Measurements from ENCODE around the gene GP5. TPM values are rescaled to one million over a fixed set of nuclear protein-coding genes. Genes with fewer than 3 reads are reported as not detected.

Gene GP5
- total RNA-seq, 4 donors from 2014 or later, result 0.19 TPM; not detected in 3

GRCh38 chr3:194369522-194370279 lies 29.4 kb downstream of the GP5 start, which contains the start of gene LRRC15:
LRRC15 (minus strand) TSS chr3:194369743; CDS start chr3:194361043, 8,700 bp downstream.
- peaks cover 12% of the 10 kb centered on the region for H3K27me3 ChIP-seq
- DNase-seq (ENCODE audit: low spot score in 2 of 2), result no peak
- WGBS, result 16% methylated on average over 12 of the region's 21 CpGs

GRCh38 chr3:194368918-194369317 lies 30.1 kb downstream of the GP5 start:
- no peaks in the 10 kb centered on the region for H3K9me3 ChIP-seq
- 60% methylated on average over 5 of the region's 6 CpGs for WGBS
- TF ChIP-seq CTCF (IDR thresholded peaks at IDR 0.05), result no peak
- TF ChIP-seq EP300 (IDR thresholded peaks at IDR 0.05), result no peak
- no peak for TF ChIP-seq POLR2A (IDR thresholded peaks at IDR 0.05)
- TF ChIP-seq POLR2AphosphoS5 (IDR thresholded peaks at IDR 0.05), result no peak
- no peak overlapping the region for H3K4me3 ChIP-seq
- peaks cover 12% of the 10 kb centered on the region for H3K27me3 ChIP-seq
- no peak for DNase-seq (ENCODE audit: low spot score in 2 of 2)
- no peaks in the 10 kb centered on the region for H3K36me3 ChIP-seq
- H3K27ac ChIP-seq, result no peak overlapping the region
- no peaks in the 10 kb centered on the region for H3K4me1 ChIP-seq

More at GRCh38 chr3:194369522-194370279, 29.4 kb downstream of the GP5 start, which contains the start of gene LRRC15:
- no peak for TF ChIP-seq EP300 (IDR thresholded peaks at IDR 0.05)
- TF ChIP-seq CTCF (IDR thresholded peaks at IDR 0.05), result no peak
- TF ChIP-seq POLR2A (IDR thresholded peaks at IDR 0.05), result no peak
- TF ChIP-seq POLR2AphosphoS5 (IDR thresholded peaks at IDR 0.05), result no peak
- no peaks in the 10 kb centered on the region for H3K4me1 ChIP-seq
- no peaks in the 10 kb centered on the region for H3K36me3 ChIP-seq
- H3K27ac ChIP-seq, result no peak within 1 kb of the TSS
- H3K9me3 ChIP-seq, result no peaks in the 10 kb centered on the region
- H3K4me3 ChIP-seq, result no peak within 1 kb of the TSS

GRCh38 chr3:194367992-194368841 lies 30.8 kb downstream of the GP5 start:
- no peak overlapping the region for H3K4me3 ChIP-seq
- no peaks in the 10 kb centered on the region for H3K9me3 ChIP-seq
- DNase-seq (ENCODE audit: low spot score in 2 of 2), result no peak
- H3K27me3 ChIP-seq, result peaks cover 12% of the 10 kb centered on the region
- TF ChIP-seq EP300 (IDR thresholded peaks at IDR 0.05), result no peak
- no peak for TF ChIP-seq CTCF (IDR thresholded peaks at IDR 0.05)
- no peak for TF ChIP-seq POLR2A (IDR thresholded peaks at IDR 0.05)
- TF ChIP-seq POLR2AphosphoS5 (IDR thresholded peaks at IDR 0.05), result no peak
- 61% methylated on average over 13 of the region's 18 CpGs for WGBS
- H3K36me3 ChIP-seq, result no peaks in the 10 kb centered on the region
- H3K4me1 ChIP-seq, result no peaks in the 10 kb centered on the region
- H3K27ac ChIP-seq, result no peak overlapping the region

GRCh38 chr3:194365978-194366490 lies 33.0 kb downstream of the GP5 start:
- 68% methylated on average over 7 of the region's 12 CpGs for WGBS
- Histone ChIP-seq H3K4me1 (no peaks in the 10 kb centered on the region), H3K9me3 (no peaks in the 10 kb centered on the region), H3K36me3 (no peaks in the 10 kb centered on the region), H3K27me3 (peaks cover 12% of the 10 kb centered on the region), H3K27ac (no peak overlapping the region), H3K4me3 (no peak overlapping the region)
- TF ChIP-seq POLR2AphosphoS5 (IDR thresholded peaks at IDR 0.05), result no peak
- no peak for TF ChIP-seq EP300 (IDR thresholded peaks at IDR 0.05)
- no peak for TF ChIP-seq POLR2A (IDR thresholded peaks at IDR 0.05)
- no peak for TF ChIP-seq CTCF (IDR thresholded peaks at IDR 0.05)
- DNase-seq (ENCODE audit: low spot score in 2 of 2), result no peak

- no peaks in the 10 kb centered on the region for H3K36me3 ChIP-seq
- TF ChIP-seq POLR2AphosphoS5 (IDR thresholded peaks at IDR 0.05), result no peak
- TF ChIP-seq CTCF (IDR thresholded peaks at IDR 0.05), result no peak
- no peak for TF ChIP-seq POLR2A (IDR thresholded peaks at IDR 0.05)
- TF ChIP-seq EP300 (IDR thresholded peaks at IDR 0.05), result no peak
- DNase-seq (ENCODE audit: low spot score in 2 of 2), result no peak
- no peaks in the 10 kb centered on the region for H3K4me1 ChIP-seq
- H3K27ac ChIP-seq, result no peak overlapping the region
- H3K4me3 ChIP-seq, result no peak overlapping the region
- WGBS, result 98% methylated on average over 6 of the region's 6 CpGs
- no peaks in the 10 kb centered on the region for H3K9me3 ChIP-seq
- H3K27me3 ChIP-seq, result peaks cover 12% of the 10 kb centered on the region
Measured at GRCh38 chr3:194365526-194365925, 33.5 kb downstream of the GP5 start.
